Measurements from ENCODE around the gene CCKAR. TPM values are rescaled to one million over a fixed set of nuclear protein-coding genes. Genes with fewer than 3 reads are reported as not detected.

CCKAR gene
- total RNA-seq, 1 experiment from 2014 or later, result 2.0 TPM

DNA sequence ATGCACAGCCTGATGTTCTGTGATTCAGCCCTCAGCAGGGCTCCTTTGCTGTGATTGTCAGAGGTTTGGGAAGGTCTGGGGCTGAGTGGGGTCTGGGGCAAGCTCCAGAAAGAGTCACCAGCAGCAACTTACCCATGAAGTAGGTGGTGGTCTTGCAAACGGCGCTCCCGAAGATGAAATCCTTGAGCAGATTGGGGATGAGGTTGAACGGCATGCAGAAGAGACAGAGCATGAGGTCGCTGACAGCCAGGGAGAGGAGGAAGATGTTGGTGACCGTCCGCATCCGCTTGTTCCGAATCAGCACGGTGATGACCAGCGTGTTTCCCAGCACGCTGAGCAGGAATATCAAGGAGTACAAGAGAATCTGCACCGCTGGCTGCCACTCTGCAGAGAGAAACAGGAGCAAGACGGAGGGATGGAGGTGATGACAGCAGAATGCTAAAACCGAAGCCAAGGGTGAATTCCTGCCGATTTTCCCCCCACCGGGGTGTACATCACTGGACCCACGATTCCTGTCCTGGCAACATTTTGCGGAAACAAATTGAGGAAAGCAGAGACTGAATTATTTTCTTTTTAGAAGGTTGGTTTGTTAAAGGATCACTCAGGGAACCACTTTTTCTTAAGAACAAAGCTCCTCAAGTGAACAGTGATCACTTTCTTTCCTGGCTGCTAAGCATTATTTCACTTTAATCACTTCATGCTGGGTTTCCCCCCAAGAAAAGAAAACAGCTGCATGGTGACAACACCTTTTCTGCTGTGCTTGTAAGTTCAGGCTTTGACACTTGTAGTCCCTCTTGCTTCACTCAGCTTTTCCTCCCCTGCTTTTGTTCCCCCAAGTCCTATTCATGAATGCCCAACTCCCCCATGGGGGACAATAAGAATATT lies 941 bp downstream of the CCKAR start:
- Histone ChIP-seq H3K36me3 (ENCODE audit: control insufficient read depth, insufficient read depth, low read length) (no peaks in the 10 kb centered on the region), H3K9me3 (no peaks in the 10 kb centered on the region), H3K4me1 (peaks cover 19% of the 10 kb centered on the region), H3K4me3 (ENCODE audit: low read depth, low read length) (no peak overlapping the region), H3K27me3 (replicated peaks; ENCODE audit: control insufficient read depth, insufficient read depth, low read length) (no peaks in the 10 kb centered on the region)
- Mint-ChIP-seq H3K27ac (ENCODE audit: unreplicated experiment) (no peak overlapping the region), H3K4me1 (ENCODE audit: low read depth, unreplicated experiment) (no peaks in the 10 kb centered on the region), H3K4me3 (ENCODE audit: unreplicated experiment) (no peak overlapping the region), H3K9me3 (ENCODE audit: unreplicated experiment) (no peaks in the 10 kb centered on the region), H3K27me3 (ENCODE audit: insufficient read depth, unreplicated experiment) (peaks cover 3% of the 10 kb centered on the region), H3K36me3 (ENCODE audit: insufficient read depth, unreplicated experiment) (no peaks in the 10 kb centered on the region)
- no TSS peak for BruUV-seq (replicated peaks)
- CTCF ChIA-PET, result no interaction called here
- POLR2A ChIA-PET, result no interaction called here
- intact Hi-C loops (cut with micrococcal nuclease; ENCODE audit: unreplicated experiment), result loop anchor here (10.0 kb wide), 1 partner anchor 235 kb away; no protein-coding TSS in a partner anchor
- TF ChIP-seq CTCF (IDR thresholded peaks at IDR 0.05; ENCODE audit: insufficient read depth in 1 of 2, low read depth in 1 of 2, low read length in 1 of 2, severe bottlenecking in 1 of 2, unreplicated experiment in 1 of 2), result no peak
- no peak for DNase-seq

DNA sequence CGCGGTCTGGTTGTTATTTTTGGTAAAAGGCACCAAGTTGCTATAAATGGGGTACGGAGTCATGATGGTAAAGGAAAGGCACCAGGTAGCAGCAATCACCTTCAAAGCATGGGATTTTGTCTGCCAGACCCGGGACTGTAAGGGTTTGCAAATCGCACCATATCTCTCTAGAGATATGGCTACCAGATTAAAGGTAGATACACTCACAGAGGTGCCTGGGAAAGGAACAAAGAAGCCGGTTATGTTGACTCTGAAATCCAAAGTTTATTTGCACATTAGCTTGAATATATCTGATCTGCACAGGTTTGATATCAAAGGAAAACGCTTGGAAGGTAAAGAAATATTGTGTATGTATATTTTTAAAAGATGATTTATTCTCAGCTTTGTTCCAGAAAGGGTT lies 4.6 kb downstream of the CCKAR start:
- no TSS peak for BruUV-seq (replicated peaks)
- POLR2A ChIA-PET, result no interaction called here
- Mint-ChIP-seq H3K27me3 (ENCODE audit: insufficient read depth, unreplicated experiment) (no peaks in the 10 kb centered on the region), H3K4me3 (ENCODE audit: unreplicated experiment) (peak overlapping the region; percentile 47), H3K36me3 (ENCODE audit: insufficient read depth, unreplicated experiment) (peaks cover 6% of the 10 kb centered on the region), H3K4me1 (ENCODE audit: low read depth, unreplicated experiment) (peaks cover 7% of the 10 kb centered on the region), H3K9me3 (ENCODE audit: unreplicated experiment) (no peaks in the 10 kb centered on the region), H3K27ac (ENCODE audit: unreplicated experiment) (no peak overlapping the region)
- no peak overlapping the region for H3K4me3 ChIP-seq (ENCODE audit: low read depth, low read length)
- H3K36me3 ChIP-seq (ENCODE audit: control insufficient read depth, insufficient read depth, low read length), result no peaks in the 10 kb centered on the region
- TF ChIP-seq CTCF (IDR thresholded peaks at IDR 0.05; ENCODE audit: insufficient read depth in 1 of 2, low read depth in 1 of 2, low read length in 1 of 2, severe bottlenecking in 1 of 2, unreplicated experiment in 1 of 2), result no peak
- DNase-seq, result peak; percentile 47 to 54
- no peaks in the 10 kb centered on the region for H3K9me3 ChIP-seq
- peaks cover 33% of the 10 kb centered on the region for H3K4me1 ChIP-seq
- CTCF ChIA-PET, result no interaction called here
- intact Hi-C loops (cut with micrococcal nuclease; ENCODE audit: unreplicated experiment), result loop anchor here (2.0 to 10.0 kb wide), 2 partner anchors 29 to 239 kb away; no protein-coding TSS in a partner anchor
- H3K27me3 ChIP-seq (replicated peaks; ENCODE audit: control insufficient read depth, insufficient read depth, low read length), result no peaks in the 10 kb centered on the region

DNA sequence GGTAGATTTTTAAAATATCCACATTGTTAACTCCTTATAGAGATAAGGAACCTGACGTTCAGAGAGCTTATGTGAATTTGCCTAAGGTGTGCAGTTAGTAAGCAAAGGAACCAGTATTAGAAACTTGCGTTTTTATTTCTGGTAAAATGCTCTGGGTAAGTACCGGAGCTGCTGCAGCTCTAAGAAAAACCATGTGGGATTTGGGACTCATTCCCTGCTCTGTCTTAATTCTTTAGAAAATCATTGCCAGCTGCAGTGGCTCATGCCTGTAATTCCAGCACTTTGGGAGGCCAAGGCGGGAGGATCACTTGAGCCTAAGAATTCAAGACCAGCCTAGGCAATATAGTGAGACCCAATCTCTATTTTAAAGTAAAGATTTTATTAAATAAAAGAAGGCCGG lies 5.8 kb downstream of the CCKAR start:
- Mint-ChIP-seq H3K9me3 (ENCODE audit: unreplicated experiment) (no peaks in the 10 kb centered on the region), H3K27me3 (ENCODE audit: insufficient read depth, unreplicated experiment) (no peaks in the 10 kb centered on the region), H3K36me3 (ENCODE audit: insufficient read depth, unreplicated experiment) (peaks cover 6% of the 10 kb centered on the region), H3K4me3 (ENCODE audit: unreplicated experiment) (no peak overlapping the region), H3K27ac (ENCODE audit: unreplicated experiment) (no peak overlapping the region), H3K4me1 (ENCODE audit: low read depth, unreplicated experiment) (peaks cover 7% of the 10 kb centered on the region)
- DNase-seq, result no peak
- no TSS peak for BruUV-seq (replicated peaks)
- Histone ChIP-seq H3K4me3 (ENCODE audit: low read depth, low read length) (no peak overlapping the region), H3K36me3 (ENCODE audit: control insufficient read depth, insufficient read depth, low read length) (no peaks in the 10 kb centered on the region), H3K4me1 (peaks cover 33% of the 10 kb centered on the region), H3K9me3 (no peaks in the 10 kb centered on the region), H3K27me3 (replicated peaks; ENCODE audit: control insufficient read depth, insufficient read depth, low read length) (no peaks in the 10 kb centered on the region)
- ChIA-PET CTCF (interaction anchor here (0.6 kb wide), 1 partner anchor 117 kb away, joined by 3 read pairs; no protein-coding TSS in a partner anchor), POLR2A (no interaction called here)
- TF ChIP-seq CTCF (IDR thresholded peaks at IDR 0.05; ENCODE audit: insufficient read depth in 1 of 2, low read depth in 1 of 2, low read length in 1 of 2, severe bottlenecking in 1 of 2, unreplicated experiment in 1 of 2), result no peak
- intact Hi-C loops (cut with micrococcal nuclease; ENCODE audit: unreplicated experiment), result loop anchor here (10.0 kb wide), 1 partner anchor 240 kb away; no protein-coding TSS in a partner anchor
